Placental epithelial cell (primary cell): ENCODE results near the gene MGAT3. TPM values are rescaled to one million over a fixed set of nuclear protein-coding genes. Genes with fewer than 3 reads are reported as not detected.

Experiments
- total RNA-seq: library from RNA; depleted of rRNA; stranded (reverse); fragments of >200 nt; gene quantifications from 2 replicates; pipeline ENCODE4 v1.2.3, GENCODE V29; 2012

Gene MGAT3
- 0.54 and 2.4 TPM in 2 replicates for total RNA-seq

GRCh38 chr22:39456522-39457197 is at the start of gene MGAT3:
Gene MGAT3, plus strand, starts transcription at chr22:39457012. Its CDS starts 30,336 bp downstream, at chr22:39487348.

GRCh38 chr22:39502109-39502788 is 45.4 kb downstream of the MGAT3 start, which contains the start of gene MIEF1:
Gene MIEF1, plus strand, starts transcription at chr22:39502290. Its CDS starts 9,005 bp downstream, at chr22:39511295.

GRCh38 chr22:39520226-39521105 is 63.7 kb downstream of the MGAT3 start, which contains the start of gene ATF4:
Gene ATF4, plus strand, starts transcription at chr22:39520562. Its CDS starts 884 bp downstream, at chr22:39521446.

GRCh38 chr22:39532215-39533073 is 75.6 kb downstream of the MGAT3 start, which contains the start of gene RPS19BP1:
Gene RPS19BP1, minus strand, starts transcription at chr22:39532748. Its CDS starts 10 bp downstream, at chr22:39532738.

Other genes starting within 250 kb of the MGAT3 start
- 26.5 and 33.0 TPM in 2 replicates for gene PDGFB, start 212.0 kb upstream of the MGAT3 start, total RNA-seq
- 1,589 and 2,446 TPM in 2 replicates for gene RPL3, start 137.4 kb upstream of the MGAT3 start, total RNA-seq
- gene SYNGR1, start 107.0 kb upstream of the MGAT3 start, total RNA-seq, result 10.7 and 44.4 TPM in 2 replicates
- gene TAB1, start 57.2 kb upstream of the MGAT3 start, total RNA-seq, result 13.3 and 13.6 TPM in 2 replicates
- 22.8 and 39.7 TPM in 2 replicates for gene MIEF1, start 45.3 kb downstream of the MGAT3 start, total RNA-seq
- gene ATF4, start 63.5 kb downstream of the MGAT3 start, total RNA-seq, result 332 and 445 TPM in 2 replicates
- gene RPS19BP1, start 75.7 kb downstream of the MGAT3 start, total RNA-seq, result 38.1 and 39.1 TPM in 2 replicates
- under 0.01 TPM in 1 of 2 replicates, not detected in the other for gene CACNA1I, start 113.7 kb downstream of the MGAT3 start, total RNA-seq